Omental fat pad (tissue), 4 donors: ENCODE measurements around the gene VPS11. TPM values are rescaled to one million over a fixed set of nuclear protein-coding genes. Genes with fewer than 3 reads are reported as not detected.

Experiments
- ATAC-seq: fragments of 150-250 bp; one replicate; pipeline ENCODE4 v1.9.1; 2016; ENCODE audit warnings: mild to moderate bottlenecking, moderate library complexity; ENCODE audit not compliant: low FRiP score
- DNase-seq: peaks from one replicate; pipeline ENCODE4 v3.0.0-alpha.2; 2019; ENCODE audit warnings: low spot score
- CTCF ChIP-seq, 3 donors: fragments of 450-650 bp; IDR thresholded peaks; one replicate each; pipeline ENCODE4 v1.5.1; 2016 to 2017; ENCODE audit warnings: antibody characterized with exemption in 3 of 3, mild to moderate bottlenecking in 3 of 3, moderate library complexity in 2 of 3
- total RNA-seq, 4 donors: library from RNA; depleted of rRNA; stranded (reverse); fragments of >200 nt; gene quantifications; one replicate each; pipeline ENCODE4 v1.1.0, GENCODE V29; 2016

VPS11 gene
- total RNA-seq, 4 donors from 2014 or later: 31.5 to 39.2 (median 32.7) TPM

- TF ChIP-seq CTCF (IDR thresholded peaks at IDR 0.05): no peak
- ATAC-seq (peak; percentile 99), DNase-seq (peak; percentile 96)
Measured at GRCh38 chr11:119121008-119121810, 53.6 kb downstream of the VPS11 start, which contains the start of gene HINFP. HINFP (plus strand) TSS chr11:119121580; CDS start chr11:119126945, 5,365 bp downstream.

GRCh38 chr11:119121811-119122124 is 54.1 kb downstream of the VPS11 start:
- ATAC-seq (no peak), DNase-seq (no peak)
- no peak for TF ChIP-seq CTCF (IDR thresholded peaks at IDR 0.05)

- DNase-seq (no peak), ATAC-seq (no peak)
- TF ChIP-seq CTCF (IDR thresholded peaks at IDR 0.05): no peak
Measured at GRCh38 chr11:119125821-119126220, 58.2 kb downstream of the VPS11 start.

- no peak for TF ChIP-seq CTCF (IDR thresholded peaks at IDR 0.05)
- DNase-seq (no peak), ATAC-seq (no peak)
Measured at GRCh38 chr11:119126675-119127268, 59.2 kb downstream of the VPS11 start.

- DNase-seq (no peak), ATAC-seq (no peak)
- TF ChIP-seq CTCF (IDR thresholded peaks at IDR 0.05): no peak
Measured at GRCh38 chr11:119130662-119131061, 63.0 kb downstream of the VPS11 start.

Other genes with a start within 250 kb of the VPS11 start
- under 1 TPM in 2 of 4 donors, not detected in 2; 0.09 to 0.12 TPM for gene CXCR5, start 183.9 kb upstream of the VPS11 start, total RNA-seq
- gene BCL9L, start 141.9 kb upstream of the VPS11 start, total RNA-seq: 10 to 100 TPM; 13.5 to 24.0 (median 17.3) TPM
- gene UPK2, start 111.5 kb upstream of the VPS11 start, total RNA-seq: not detected
- not detected for gene FOXR1, start 96.1 kb upstream of the VPS11 start, total RNA-seq
- gene CENATAC, start 69.7 kb upstream of the VPS11 start, total RNA-seq: 10 to 100 TPM; 36.9 to 66.9 (median 50.9) TPM
- gene RPS25, start 49.5 kb upstream of the VPS11 start, total RNA-seq: 1,000 to 10,000 TPM; 1,426 to 2,619 (median 2,025) TPM
- gene TRAPPC4, start 49.1 kb upstream of the VPS11 start, total RNA-seq: 10 to 100 TPM; 43.2 to 61.7 (median 51.4) TPM
- gene SLC37A4, start 36.9 kb upstream of the VPS11 start, total RNA-seq: 10 to 100 TPM; 11.6 to 18.4 (median 14.0) TPM
- 10 to 100 TPM; 43.5 to 94.4 (median 63.7) TPM for gene HYOU1, start 10.6 kb upstream of the VPS11 start, total RNA-seq
- gene HMBS, start 17.1 kb downstream of the VPS11 start, total RNA-seq: 10 to 100 TPM in 1 of 4 donors, 1 to 10 TPM in 3; 7.2 to 11.7 (median 8.5) TPM
- gene DPAGT1, start 34.0 kb downstream of the VPS11 start, total RNA-seq: 10 to 100 TPM; 23.0 to 34.0 (median 28.5) TPM
- 10 to 100 TPM in 1 of 4 donors, 1 to 10 TPM in 3; 8.2 to 10.7 (median 9.0) TPM for gene C2CD2L, start 39.5 kb downstream of the VPS11 start, total RNA-seq
- gene HINFP, start 53.8 kb downstream of the VPS11 start, total RNA-seq: 10 to 100 TPM; 10.2 to 31.0 (median 24.4) TPM
- gene ABCG4, start 81.2 kb downstream of the VPS11 start, total RNA-seq: under 1 TPM in 2 of 4 donors, not detected in 2; 0.09 to 0.32 TPM
- gene NLRX1, start 100.9 kb downstream of the VPS11 start, total RNA-seq: 10 to 100 TPM in 3 of 4 donors, 1 to 10 TPM in 1; 7.9 to 26.0 (median 14.7) TPM
- 10 to 100 TPM in 1 of 4 donors, 1 to 10 TPM in 2, not detected in 1; 1.3 to 11.7 (median 1.4) TPM for gene NHERF4, start 117.7 kb downstream of the VPS11 start, total RNA-seq
- 10 to 100 TPM; 12.9 to 26.6 (median 20.9) TPM for gene CBL, start 138.5 kb downstream of the VPS11 start, total RNA-seq
- gene MCAM, start 249.3 kb downstream of the VPS11 start, total RNA-seq: 1,000 to 10,000 TPM in 1 of 4 donors, 100 to 1,000 TPM in 3; 613 to 1,211 (median 746) TPM